ENCODE measurements around the gene CREBL2.

CREBL2 gene

DNA sequence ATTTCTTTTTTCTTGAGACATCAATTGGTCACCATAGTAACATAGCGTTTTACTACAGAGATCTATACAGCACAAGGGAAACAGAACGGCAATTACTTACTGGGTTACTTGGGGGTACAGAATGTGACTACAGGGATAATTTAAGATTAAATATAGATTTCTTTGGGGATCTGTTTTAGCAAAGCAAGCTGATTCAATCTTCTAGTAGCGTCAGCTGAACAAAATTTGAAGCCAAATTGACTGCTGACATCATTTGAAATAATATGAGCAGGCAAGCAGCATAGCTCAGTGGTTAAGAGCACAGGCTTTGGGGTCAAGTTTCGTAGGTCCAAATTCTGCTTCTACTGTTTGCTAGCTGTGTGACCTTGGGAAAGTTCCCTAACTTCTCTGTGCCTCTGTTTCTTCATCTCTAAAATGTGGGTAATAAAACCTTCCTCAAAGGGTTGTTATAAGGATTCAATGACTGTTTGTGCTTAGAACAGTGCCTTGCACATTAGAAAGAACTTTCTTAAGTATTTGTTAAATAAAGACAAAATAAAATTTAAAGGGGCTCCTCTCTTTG, 71.5 kb downstream of the CREBL2 start:
- no peak for DNase-seq

DNA sequence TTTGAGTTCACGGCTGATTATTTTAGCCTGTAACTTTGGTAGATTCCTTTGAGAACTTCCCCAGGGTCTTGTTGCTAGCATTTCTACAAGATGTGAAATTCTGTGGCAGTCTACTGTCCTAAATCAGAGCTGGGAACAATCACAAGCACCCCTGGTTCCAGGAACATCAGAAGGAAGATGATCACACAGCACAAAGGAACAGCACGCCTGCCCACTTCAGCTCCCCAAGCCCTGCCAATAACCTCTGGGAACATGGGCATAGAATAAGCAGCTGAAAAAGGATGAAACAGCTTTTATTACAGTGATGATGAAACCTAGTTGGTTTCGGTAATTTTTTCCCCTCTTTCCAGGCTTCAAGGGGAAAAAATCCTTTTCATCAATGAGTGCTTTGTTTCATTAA, 72.0 kb downstream of the CREBL2 start:
- DNase-seq = no peak

DNA sequence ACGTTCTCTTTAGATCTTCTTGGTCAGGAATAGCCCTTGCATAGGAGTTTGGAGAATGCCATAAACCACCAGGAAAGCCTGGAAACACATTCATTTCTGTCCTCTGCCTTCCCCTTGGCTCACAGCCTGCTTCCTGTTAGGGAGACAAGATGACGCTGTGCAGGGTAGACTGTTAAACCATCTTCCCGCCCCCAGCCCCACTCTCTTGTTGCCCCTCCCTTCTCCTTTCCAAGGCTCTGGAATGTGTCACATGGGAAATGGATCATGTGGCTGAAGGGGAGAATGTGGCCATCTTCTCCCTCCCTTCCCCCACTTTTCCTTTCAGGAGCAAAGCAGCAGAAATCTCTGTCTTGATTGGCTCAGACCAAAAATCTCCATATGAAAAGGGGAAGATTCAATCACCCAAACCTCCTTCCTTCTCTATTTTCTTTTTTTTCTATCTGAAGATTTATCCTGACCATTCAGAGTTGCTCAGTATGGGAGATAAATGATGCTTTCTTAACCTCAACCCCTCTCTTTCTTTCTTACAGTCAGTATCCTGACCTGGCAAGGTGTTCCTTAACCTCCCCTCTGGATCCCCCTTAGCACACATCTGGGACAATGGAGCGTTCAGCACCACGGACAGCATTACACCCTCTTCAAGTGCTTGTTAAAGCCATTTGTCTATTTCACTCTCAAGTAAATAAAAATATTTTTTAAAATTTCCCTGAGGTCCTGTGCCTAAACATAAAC, 72.9 kb downstream of the CREBL2 start:
- DNase-seq = peak; percentile 79

DNA sequence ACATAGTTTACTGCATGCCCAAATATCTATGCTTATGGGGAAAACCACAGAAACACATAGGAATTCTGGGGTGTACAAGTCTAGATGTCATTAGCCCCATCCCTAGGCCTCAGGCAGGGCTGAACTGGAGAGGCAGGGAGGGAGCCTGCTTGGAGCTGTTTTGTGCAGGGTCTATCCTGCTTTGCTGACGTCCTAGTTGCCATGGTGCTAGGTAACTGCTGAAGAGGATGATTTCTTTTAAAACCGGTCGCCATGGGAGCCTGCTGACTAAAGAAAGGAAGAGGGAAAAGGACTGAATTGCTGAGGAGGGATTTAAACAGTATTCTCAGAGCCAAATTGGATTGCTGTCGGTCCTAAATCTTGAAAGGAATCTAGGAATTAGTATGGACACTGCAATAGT, 73.6 kb downstream of the CREBL2 start:
- no peak for DNase-seq

DNA sequence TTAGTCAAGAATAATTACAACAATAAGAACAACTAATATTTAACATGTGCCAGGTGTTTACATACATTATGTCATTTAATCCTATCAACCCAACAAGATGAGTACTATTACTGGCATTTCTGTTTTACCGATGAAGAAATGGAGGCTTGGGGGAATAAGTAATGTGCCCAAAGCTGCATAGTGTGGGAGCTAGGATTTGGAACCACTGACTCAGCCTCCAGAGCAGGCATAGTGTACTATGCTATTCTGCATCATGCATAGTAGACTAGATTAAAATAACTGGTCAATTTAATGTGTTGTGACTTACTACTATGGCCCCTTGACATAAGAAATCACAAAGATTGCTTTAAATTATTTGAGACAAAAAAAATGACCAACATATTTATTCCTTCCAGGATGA, 74.8 kb downstream of the CREBL2 start:
- no peak for DNase-seq

DNA sequence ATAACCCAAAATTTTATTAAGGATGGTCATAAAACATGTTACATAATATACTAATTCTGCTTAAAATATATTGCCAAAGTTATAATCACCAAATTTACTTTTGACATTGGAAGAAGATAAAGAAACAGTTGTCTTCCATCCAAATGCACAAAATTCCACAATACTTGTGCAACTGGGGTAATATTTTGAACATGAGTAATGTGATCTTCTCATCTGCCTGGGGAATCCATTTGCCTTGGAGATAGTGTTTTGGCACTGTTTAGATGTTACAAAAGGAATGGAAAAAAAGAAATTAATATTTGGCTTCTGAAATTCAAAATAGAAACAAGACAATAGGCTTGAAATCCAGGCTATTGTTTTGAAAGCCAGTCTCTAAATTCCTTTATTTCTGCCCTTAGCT, 75.2 kb downstream of the CREBL2 start:
- no peak for DNase-seq

DNA sequence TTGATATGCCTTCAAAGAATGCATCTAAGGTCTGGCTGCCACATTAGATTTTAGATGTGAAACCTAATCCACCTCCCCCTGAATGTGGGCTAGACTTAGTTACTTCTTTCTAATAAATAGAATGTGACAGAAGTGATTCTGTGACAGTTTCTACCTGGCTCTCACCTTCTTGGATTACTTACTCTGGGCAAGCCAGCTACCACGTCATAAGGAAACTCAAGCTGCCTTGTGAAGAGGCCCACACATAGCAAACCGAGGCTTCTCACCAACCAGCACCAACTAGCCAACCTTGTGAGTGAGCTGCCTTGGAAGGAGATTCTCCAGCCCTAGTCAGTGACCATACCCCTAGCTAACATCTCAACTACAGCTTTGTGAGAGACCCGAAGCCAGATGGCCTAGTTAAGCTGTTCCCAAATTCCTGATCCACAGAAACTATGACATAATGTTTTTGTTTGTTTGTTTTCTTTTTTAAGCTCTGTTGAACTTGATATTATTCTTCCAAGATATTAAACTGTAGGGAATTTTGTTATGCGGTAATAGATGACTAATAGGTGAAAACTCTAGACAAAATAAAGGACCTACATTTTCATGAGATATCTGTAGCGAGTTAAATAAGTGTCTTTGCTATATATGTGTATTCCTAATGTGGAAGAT, 78.1 kb downstream of the CREBL2 start:
- no peak for DNase-seq

DNA sequence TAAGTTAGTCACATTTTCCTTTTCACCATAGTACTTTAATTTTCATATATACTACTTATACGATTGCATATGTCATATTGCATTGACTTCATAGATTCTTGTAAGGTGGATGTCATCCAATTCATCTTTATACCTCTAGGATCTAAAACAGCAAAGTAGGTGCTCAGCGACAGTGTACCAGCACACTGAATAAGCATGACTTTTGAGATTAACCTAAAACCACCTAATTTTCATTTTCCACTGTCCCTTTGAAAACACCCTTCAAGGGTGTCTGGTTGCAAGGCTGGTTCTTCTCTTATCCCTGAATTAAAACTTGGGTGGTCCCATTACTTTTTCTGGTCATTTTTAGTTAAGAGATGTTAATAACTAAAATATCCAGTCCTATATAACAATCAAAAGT, 79.9 kb downstream of the CREBL2 start:
- no peak for DNase-seq

DNA sequence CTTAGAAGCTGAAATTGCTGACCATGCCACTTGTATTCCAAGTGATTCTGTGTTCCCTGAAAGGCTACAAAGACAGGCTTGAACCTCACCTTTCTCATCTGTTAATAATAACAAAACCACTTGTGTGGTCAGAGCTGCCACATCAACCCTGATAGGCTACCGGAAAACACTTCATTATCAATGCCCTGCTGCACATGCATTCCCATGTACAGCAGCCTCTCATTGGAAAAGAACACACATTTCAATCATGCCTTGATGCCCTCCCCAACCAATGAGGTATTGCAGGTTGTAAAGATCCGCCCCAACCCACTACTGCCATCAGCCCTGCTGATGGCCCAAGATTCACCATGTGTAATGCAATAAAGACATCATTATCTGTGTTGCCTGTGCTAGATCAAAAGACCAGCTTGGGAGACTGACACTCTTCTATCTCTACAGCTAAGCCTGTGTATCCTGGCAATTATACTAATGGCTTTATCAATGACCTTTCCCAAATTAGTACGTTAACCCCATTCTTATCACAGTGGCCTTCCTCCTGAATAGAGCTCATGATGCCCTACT, 81.5 kb downstream of the CREBL2 start:
- no peak for DNase-seq
